ENCODE results near the gene FA2H.
"Not testable (repeated sequence)": the region's sequence is repeated elsewhere in the genome, so short reads cannot be mapped to it uniquely, and the experiment has no call there.

FA2H gene

DNA sequence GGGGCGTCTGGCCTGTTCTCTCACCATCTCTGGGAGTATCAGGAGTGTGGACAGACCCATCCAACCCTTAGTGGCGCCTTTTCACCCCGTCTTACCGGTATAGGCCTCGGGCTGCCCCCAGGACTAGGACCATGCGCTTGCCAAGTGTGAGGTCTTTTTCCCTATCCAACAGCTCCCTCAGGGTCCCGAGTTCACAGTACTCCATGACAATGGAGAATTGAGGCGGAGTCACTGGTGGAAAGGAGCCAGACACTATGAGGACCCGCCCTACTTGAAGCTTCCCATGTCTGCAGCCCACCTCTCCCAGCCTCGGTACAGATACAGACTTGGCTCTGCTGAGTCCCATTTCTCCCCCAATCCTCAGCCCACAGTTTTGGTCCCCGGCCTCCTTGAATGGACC is 92.1 kb downstream of the FA2H start:
- DNase-seq (ENCODE audit: low read depth, low spot score) = no peak

DNA sequence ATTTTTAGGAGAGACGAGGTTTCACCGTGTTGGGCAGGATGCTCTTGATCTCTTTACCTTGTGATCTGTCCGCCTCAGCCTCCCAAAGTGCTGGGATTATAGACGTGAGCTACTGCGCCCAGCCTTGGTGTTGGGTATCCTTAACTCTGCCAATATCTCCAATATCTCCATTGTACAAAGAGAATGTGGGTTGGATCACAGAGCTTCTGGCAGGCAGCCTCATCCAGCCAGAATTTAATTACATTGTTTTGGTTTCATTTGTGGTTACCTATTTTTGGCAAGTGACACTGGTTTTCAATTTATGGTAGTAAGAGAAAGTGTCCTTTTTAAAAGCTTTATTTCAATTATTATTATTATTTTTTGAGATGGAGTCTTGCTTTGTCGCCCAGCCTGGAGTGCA is 93.9 kb downstream of the FA2H start:
- no peak for DNase-seq (ENCODE audit: low read depth, low spot score)

DNA sequence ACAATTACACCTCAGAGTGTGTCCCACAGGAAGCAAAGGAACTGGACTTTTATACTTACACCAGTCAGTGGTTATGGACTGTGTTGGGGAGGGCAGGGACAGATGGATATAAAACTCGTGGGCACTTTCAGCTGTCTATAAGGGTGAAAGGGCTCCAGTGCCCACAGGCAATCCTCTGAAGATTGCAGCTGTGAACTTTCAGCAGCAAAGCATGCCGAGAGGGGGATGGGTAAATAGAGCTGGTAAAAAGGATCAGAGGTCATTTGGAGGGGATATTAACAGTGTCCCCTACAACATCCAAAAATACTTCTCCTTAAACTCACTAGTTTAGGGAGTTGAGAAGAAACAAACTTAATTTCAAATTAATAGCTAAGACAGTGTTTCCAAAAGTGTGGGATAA is 94.6 kb downstream of the FA2H start:
- no peak for DNase-seq (ENCODE audit: low read depth, low spot score)

DNA sequence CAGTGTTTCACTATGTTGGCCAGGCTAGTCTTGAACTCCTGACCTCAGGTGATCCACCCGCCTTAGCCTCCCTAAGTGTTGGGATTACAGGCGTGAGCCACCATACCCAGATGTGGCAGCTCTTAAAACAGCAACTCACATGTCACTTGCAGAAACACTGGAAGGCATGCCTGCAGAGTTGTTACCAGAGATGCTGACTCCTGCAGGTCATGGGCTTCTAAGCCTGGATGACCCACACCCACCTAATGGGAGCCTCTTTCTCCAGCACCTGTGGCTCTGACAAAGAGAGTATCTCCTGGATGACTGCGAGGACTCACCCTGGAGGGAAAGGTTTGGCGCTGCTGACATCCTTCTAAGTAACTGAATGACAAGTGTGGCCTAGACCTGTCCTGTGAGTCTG is 96.8 kb downstream of the FA2H start:
- DNase-seq (ENCODE audit: low read depth, low spot score) = no peak

DNA sequence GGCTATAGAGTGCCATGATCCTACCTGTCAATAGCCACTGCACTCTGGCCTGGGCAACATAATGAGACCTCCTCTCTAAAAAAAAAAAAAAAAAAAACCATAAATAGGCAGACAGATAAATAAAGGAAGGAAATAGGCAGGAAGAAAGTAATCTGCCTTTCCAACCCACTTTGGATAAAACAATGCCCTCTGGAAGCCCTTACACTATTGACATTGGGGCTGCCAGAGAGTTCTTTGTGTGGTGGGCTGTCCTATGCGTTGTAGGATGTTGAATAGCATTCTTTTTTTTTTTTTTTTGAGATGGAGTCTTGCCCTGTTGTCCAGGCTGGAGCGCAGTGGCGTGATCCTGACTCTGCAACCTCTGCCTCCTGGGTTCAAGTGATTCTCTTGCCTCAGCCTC is 100.7 kb downstream of the FA2H start:
- no peak for DNase-seq (ENCODE audit: low read depth, low spot score)

DNA sequence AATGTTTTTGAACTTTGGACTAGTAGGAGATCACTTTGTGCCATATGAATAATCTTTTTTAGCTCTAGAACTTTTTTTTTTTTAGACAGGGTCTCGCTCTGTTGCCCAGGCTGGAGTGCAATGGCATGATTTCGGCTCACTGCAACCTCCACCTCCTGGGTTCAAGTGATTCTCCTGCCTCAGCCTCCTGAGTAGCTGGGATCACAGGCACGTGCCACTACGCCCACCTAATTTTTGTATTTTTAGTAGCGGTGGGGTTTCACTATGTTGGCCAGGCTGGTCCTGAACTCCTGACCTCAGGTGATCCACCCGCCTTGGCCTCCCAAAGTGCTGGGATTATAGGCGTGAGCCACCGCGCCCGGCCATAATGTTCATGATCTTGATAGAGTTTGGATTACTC is 105.7 kb downstream of the FA2H start:
- not testable (repeated sequence) for DNase-seq (ENCODE audit: low read depth, low spot score)

DNA sequence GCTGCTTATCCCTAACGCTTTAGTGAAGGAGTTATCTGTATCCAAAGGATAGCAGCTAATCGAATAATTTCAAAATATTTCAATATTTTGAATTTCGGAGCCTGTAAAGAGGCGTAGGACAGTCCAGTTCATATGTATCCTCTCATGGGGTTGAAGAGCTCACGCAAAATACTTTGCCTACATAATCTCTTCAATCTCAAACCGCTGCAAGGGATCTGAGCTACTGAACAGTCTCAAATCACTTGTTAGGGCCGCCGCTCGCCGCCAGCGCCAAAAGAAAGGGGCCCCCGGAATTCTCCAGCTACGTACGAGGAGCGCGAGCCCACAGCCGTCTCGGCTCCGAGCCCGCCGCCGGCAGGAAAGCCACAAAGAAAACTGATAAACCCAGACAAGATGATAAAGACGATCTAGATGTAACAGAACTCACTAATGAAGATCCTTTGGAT is 107.3 kb downstream of the FA2H start:
- DNase-seq (ENCODE audit: low read depth, low spot score) = no peak

DNA sequence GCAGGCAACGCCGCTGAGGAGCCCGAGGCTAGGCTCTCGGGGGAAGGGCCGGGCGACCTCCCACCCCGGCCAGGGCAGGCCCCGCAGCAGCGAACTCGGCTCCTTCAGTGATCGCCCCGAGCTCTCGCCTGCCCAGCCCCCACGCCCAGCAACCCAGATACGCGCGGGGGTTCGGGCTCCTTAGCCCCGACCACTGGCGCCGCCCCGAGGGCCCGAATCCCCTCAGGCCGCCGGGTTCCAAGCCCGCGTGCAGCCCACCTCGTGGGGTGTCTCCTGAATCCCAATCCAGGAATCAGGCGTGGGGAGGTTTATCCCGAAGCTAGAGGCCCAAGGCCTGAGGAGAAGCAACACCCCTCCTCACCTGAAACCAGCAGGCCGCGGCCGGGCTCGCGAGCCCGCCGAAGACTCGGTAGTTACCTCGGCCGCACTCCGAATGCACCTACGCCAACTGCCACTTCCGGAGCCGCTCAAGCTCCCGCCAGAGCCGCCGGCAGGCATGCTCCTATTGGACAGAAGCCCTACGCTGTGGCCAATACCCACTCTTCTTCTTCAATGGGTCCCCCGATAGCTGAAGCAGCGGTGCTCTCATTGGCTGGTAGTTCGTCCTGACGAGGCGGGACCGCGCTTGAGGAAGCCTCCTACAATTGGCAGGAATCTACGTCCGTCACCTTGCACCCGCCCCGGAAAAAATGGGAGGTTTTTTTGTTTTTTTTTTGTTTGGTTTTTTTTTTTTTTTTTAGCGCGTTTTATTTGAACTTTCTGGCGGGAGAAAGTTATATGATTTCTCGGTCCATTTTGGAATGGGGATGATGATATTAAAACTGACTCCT is 108.0 kb downstream of the FA2H start, which contains the start of gene RFWD3:
Gene RFWD3, minus strand, starts transcription at position 453 of the 830 bp plus-strand sequence. CDS start 5,428 bp downstream, outside the sequence.
- DNase-seq (ENCODE audit: low read depth, low spot score) = peak; percentile 97

DNA sequence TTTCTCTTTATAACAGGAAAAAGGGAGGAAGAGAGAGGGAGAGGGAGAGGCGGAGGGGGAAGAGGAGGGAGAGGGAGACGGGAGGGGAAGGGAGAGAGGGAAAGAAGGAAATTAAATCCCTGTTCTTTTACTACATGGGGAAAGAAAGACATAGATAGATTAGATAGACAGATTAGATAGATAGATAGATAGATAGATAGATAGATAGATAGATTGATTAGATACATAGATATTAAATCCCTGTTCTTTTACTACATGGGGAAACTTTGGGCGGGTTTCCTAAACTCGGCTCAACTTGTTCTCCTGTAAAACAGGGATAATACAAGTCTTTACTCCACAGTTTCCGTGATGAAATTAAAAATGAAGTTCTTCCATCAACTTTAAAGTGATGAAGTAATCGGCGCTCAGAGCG is 108.6 kb downstream of the FA2H start:
- no peak for DNase-seq (ENCODE audit: low read depth, low spot score)

All from iPS DF 19.7 (cell line).